GM19328 (cell line): ENCODE results near the gene P4HTM.

Source experiments
- ATAC-seq: cut with Tn5 transposase; IDR thresholded peaks from one replicate; pipeline ENCODE4 v1.9.1; 2021; ENCODE audit warnings: mild to moderate bottlenecking, moderate library complexity; ENCODE audit not compliant: unreplicated experiment

P4HTM gene

DNA sequence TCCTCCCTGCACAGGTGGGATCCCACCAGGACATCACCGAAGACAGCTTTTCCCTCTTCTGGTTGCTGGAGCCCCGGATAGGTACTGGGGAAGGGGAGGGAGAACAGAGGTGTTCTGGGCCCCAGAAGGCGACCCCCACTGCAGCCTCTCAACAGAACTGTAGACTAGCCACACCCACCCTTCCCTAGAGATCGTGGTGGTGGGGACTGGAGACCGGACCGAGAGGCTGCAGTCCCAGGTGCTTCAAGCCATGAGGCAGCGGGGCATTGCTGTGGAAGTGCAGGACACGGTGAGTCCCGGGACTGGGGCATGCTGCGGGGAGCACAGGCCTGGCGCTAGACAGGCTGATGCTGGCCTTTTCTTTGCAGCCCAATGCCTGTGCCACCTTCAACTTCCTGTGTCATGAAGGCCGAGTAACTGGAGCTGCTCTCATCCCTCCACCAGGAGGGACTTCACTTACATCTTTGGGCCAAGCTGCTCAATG is 32.7 kb downstream of the P4HTM start:
- ATAC-seq = no peak

DNA sequence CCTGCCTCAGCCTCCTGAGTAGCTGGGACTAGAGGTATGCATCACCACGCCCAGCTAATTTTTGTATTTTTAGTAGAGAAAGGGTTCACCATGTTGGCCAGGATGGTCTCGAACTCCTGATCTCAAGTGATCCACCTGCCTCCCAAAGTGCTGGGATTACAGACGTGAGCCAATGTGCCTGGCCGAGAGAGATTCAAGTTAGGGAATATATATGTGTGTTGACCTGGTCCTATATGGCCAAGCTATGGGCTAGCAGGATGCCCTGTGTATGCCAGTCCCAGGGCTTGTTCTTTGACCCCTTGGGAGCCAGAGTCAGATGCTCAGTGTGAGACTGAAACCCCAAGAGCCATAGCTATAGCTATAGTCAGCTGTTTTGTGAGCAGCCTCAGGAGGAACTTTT is 33.7 kb downstream of the P4HTM start:
- no peak for ATAC-seq

DNA sequence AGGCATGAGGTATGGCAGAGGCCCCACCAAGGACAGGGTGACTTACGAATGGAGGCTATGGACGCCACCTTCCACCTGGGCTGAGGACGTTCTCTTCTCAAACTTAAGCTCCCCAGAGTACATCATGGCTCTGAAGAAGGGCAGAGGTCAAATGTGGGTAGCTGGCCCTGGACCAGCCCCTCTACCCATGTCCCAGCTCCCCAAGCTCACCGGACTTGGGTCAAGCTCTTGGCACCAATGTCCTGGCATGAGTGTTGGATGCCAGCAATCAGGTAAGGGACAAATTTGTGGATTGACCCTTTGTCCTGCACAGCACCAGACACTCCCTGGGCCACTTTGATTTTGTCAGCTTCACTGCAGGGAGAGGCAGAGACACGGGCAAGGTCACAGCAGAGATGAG is 34.4 kb downstream of the P4HTM start:
- ATAC-seq = no peak

DNA sequence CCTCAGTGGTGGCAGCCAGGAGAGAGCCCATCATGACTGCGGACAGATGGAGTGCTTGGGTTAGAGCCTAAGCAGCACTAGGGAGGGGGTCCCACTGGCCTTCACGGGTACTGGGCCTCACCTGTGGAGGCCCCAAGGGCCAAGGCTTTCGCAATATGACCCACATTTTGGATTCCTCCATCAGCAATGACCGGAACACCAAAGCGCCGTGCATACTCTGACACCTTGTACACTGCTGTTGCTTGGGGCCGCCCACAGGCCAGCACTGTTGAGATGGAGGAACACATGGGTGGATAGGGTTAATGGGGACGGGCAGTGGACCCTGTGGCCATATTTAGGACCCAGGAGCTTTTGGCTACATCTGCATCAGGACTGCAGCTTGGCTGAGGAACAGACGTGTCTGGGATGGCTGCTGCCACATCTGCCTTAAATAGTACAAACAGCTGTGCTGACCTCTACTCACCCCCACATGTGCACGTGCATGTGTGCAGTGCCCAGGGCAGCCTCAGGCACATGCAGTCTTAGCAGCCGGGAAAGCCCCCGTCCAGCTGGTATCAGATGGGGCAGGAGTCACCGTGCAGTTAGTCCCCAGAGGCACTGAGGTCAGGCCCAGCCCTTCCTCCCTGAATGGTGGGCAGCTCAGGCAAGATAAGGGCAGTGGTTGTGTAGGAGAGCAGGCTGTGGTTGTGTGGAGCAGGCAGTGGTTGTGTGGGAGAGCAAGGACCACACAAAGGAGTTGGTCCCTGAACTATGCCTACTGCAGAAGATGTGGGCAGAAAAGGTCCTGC is 35.2 kb downstream of the P4HTM start:
- ATAC-seq = no peak

DNA sequence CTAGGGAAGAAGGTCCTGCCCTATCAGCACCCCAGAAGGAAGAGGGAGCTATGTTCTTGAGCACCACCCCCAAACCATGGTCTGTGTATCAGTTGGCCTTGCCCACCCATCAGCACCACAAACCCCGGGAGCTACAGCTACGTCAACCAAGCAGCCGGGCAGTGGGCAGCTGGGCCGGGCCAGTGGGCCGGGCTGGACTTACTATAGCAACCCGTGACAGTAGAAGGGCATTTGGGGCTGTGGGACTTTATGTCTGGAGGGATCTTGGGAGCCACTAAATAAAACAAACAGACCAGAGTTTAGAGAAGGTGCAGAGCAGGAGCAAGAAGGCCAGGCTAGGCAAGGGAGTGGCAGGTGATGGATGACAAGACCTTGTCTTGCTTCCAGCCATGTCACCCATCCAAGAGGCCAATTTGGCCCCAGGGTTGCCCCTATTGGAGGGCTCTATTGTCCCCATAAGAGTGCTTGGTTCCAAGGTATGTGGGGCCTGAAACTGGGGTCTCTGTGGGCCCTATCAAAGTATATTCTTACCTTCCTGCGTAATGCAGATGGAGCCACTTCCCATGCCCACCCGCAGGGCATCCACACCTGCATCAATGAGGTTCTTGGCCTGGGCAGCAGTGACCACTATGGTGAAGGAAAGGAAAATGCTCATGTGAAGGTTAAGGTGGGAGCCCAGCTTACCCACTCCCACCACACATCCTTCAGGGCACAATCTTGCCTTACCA is 35.9 kb downstream of the P4HTM start:
- ATAC-seq = no peak

DNA sequence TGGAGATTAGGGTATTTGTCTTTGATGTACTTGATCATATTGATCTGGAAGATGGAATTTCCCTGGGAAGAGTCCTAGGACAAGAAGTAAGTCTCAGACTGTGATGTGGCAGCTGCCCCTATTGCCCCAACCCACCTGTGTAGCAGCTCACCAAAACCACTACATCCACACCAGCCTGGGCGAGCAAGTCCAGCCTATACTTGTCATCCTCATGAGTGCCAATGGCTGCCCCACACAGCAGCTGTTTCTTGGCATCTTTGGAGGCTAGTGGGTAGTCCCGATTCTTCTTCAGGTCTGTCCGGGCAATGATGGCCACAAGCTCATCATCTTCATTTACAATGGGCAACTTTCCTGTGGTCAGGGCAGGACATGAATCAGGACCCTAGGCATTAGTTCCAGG is 36.5 kb downstream of the P4HTM start:
- ATAC-seq = no peak

DNA sequence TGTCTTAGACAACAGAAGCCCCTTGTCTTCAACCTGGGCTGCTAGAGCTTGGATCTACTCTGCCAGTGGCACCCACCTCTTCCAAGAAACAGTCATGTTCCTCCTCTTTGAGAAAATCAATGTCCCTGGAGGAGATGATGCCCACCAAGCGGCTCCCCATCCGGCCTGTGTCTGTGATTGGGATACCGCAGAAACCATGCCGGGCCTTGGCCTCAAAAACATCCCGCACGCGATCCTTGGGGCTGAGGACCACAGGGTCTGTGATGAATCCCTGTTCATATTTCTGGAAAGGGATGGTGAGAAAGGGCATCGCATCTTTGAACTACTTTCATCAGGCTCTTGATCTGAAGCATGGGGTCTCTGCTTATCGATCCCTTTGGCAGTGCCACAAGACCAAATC is 37.6 kb downstream of the P4HTM start:
- no peak for ATAC-seq

DNA sequence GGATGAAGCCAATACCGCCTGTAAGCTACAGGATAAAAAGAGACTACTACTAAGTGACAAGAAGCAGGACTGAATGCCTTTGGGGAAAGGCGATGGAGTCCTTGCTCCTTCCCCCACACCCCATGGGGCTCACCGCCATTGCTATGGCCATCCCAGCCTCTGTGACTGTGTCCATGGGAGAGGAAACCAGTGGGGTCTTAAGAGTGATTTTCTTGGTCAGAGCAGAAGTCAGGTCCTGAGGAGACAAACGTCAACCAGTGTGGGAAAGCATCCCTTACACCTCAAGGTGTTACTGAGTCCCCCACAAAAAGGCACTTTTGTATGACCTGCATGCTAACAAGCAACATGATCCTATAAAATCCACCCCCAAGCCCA is 38.2 kb downstream of the P4HTM start:
- ATAC-seq = no peak

DNA sequence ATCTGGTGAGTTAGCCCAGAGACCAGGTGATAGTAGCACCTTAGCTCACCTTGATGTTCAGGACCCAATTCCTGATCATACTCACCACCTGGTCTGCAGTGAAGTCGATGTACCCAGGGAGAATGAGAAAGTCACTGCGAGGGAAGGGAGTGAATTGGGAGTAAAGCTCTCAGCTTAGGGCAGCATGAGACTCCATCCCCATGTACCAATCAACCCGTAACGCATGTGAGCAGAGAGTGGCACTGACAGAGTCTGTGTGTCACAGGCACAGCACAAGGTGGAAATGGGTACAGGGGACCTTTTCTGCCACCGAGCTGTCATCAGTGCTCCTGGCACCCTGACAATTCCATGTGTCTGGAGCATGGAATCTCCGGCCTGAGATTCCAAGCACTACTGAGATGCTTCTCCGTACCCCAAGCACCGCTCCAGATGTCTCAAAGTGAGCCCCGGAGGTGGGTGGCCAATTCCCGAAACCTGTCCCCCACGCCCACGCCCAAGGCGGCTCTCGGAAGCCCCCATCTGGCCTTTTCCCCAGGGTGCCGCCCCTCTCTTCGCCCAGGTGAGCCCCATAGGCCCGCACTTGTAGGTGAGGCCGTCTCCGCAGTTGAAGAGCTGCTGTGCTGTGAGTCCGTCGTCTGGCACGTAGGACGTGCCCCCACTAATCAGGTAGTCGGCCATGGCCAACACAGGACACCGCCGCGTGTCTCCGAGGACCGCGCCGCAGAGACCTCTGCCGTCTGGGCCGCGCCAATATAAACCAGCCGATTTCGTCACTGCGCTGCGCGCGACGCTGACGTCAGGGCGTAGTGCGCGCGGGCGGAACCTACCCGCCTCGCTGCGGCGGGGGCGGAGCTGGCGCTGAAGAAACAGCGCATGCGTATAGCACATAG is 38.9 kb downstream of the P4HTM start, which contains the start of gene IMPDH2:
IMPDH2 (minus strand) TSS at position 726 of the 890 bp plus-strand sequence; CDS start at position 678, 48 bp downstream.
- ATAC-seq = peak; percentile 93

DNA sequence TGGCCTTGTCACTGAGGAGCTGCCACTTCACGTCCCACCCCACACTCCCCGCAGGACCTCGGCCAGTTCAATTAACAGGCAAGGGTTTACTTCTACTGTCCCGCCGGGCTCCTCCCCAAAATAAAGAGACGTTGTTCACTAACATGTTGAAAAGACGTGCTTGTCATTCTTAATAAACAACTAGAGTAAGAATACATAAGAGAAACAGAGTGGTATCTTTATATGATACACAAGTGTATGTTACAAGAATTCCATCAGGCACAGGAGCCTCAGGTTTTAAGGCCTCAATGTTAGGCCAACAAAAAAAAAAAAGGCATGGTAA is 39.5 kb downstream of the P4HTM start:
- no peak for ATAC-seq

DNA sequence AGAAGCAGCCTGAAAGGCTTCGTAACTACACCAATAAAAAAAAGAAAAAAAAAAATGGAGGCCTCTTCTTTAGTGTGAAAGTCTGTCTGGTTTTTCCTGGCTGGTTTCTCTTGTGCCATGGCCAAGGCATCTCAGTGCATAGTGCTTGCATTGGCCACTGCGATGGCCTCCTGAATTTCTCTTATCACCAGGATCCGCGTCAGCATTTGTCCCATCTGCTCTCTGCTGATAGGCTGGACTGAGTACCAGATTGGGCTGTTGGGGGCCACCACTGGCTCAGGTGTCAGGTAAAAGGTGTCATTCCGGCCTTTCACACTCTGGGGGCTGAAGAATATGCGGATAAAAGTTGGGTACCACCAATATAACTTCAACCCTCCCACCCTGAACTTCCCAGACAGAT is 40.3 kb downstream of the P4HTM start:
- no peak for ATAC-seq

DNA sequence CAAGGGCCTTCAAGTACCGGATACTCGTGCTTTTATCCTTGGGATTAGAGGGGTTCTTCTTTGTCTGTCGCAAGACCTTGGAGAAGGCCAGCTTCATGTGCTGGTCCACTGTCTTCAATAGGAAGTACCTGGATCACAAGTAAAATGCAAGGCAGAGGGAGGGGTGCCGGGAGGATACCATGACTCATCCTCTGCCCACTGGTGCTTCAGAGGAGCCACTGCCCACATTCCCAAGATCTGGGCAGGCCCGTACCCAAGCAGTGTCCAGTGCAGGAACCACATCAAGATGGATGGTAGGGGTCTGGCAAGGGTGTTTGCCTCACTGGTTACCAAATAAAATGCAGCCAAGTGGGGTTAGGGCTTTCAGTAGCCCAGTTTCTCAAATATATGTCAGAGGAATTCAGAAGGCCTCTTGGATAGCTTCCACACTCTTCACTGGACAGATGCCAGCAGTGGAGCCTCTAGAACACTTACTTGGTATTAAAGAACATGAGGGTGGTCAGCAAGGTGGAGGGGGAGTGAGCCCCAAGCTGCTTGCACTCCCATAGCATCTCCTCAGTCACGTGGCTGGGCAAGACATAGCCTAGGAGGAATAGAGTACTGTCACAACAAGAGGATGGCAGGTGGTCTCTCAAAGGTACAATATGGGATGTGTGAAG is 42.7 kb downstream of the P4HTM start:
- no peak for ATAC-seq

DNA sequence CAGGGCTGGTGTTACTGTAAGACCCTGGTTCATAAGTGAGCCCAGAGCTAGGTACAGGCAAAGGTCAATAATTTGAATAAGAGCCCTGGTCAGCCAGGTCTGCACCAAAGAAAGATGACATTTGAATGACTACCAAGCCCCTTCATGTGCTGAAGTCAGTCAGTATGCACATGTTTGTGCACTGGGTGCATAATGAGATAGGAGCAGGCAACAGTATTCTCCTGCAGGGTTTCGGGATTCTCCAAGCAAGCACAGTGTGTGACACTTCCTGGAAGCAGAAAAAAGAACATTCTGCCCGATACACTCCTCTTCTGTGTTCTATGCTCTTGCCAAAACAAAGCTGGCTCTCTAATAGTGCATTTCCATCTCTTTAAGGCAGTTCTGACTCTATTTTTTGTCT is 44.6 kb downstream of the P4HTM start:
- no peak for ATAC-seq

DNA sequence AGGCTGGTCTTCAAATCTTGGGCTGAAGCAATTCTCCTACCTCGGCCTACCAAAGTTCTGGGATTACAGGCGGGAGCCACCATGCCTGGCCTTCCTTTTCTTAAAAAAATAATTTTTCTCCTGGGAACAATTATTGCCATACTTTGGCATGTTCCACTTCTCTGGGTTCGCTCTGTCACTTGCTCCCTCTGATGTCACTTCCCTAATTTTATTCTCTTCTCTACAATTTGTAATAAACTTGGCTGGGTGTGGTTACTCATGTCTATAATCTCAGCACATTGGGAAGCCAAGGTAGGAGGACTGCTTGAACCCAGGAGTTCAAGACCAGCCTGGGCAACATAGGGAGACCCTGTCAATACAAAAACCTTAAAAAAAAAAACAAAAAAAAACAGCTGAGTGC is 45.2 kb downstream of the P4HTM start:
- no peak for ATAC-seq

DNA sequence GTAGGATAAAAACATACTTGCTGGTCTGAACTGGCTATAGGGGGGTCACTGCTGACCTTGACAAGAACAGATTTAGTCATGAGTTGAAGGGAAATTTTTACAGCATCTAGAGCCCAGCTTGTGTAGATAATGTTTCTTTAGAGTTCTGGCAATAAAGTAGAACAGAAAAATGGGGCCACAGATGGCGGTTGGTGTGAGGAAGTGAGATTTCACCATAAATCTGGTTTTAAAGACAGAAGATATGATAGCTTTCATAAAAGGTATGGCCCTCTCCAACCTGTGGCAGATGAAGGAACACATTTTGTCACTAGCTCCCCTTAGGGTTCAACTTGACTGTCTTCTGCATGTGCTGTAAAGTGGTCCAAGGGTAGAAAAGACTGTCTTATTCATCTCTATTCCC is 63.5 kb downstream of the P4HTM start:
- ATAC-seq = no peak

DNA sequence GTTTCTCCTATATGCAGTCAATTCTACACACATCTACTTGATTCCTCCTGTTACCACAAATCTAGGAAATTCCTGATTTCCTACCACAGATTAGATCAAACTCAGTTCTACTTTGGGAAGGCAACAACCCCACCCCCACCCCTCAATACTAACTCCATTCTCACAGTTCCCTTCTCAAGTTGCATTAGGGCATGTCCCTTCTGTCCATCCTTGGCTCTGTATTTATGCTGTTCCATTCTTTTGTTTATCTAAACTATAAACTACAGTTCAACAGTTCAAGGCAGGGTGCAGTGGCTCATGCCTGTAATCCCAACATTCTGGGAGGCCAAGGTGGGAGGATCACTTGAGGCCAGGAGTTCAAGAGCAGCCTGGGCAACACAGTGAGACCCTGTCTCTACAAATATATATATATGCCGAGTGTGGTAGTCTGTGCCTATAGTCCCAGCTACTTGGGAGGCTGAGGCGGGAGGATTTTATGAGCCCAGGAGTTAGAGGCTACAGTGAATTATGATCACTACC is 64.4 kb downstream of the P4HTM start:
- ATAC-seq = no peak
